HUES6 (cell line): ENCODE data around the gene ZNF79.

Source experiments
- H3K27ac ChIP-seq: 2 replicates; pipeline ENCODE4 v1.7.0; 2013; ENCODE audit warnings: low read depth, mild to moderate bottlenecking, low read length, inconsistent platforms
- H3K27me3 ChIP-seq: 2 replicates; pipeline ENCODE4 v1.6.1; 2013; ENCODE audit warnings: low read length; ENCODE audit not compliant: control insufficient read depth, insufficient read depth
- H3K36me3 ChIP-seq: 2 replicates; pipeline ENCODE4 v1.6.1; 2013; ENCODE audit warnings: low read length; ENCODE audit not compliant: control insufficient read depth, insufficient read depth
- H3K4me1 ChIP-seq: 2 replicates; pipeline ENCODE4 v1.6.1; 2013; ENCODE audit warnings: low read length; ENCODE audit not compliant: control insufficient read depth, insufficient read depth
- H3K4me3 ChIP-seq: 2 replicates; pipeline ENCODE4 v1.5.1; 2013; ENCODE audit warnings: low read depth, low read length
- H3K9ac ChIP-seq: one replicate; pipeline ENCODE4 v1.6.1; 2013; ENCODE audit warnings: mild to moderate bottlenecking, low read length
- H3K9me3 ChIP-seq: 2 replicates; pipeline ENCODE4 v1.6.1; 2013; ENCODE audit warnings: low read depth, low read length; ENCODE audit not compliant: control insufficient read depth, insufficient read depth

Gene ZNF79

GRCh38 chr9:127390248-127390545, 34.0 kb upstream of the ZNF79 start:
- no peaks in the 10 kb centered on the region for H3K27me3 ChIP-seq
- H3K4me3 ChIP-seq = no peak overlapping the region
- no peak overlapping the region for H3K9ac ChIP-seq
- H3K9me3 ChIP-seq = no peaks in the 10 kb centered on the region
- peaks cover 9% of the 10 kb centered on the region for H3K4me1 ChIP-seq
- no peak overlapping the region for H3K27ac ChIP-seq
- no peaks in the 10 kb centered on the region for H3K36me3 ChIP-seq

GRCh38 chr9:127390563-127390962, 33.6 kb upstream of the ZNF79 start:
- no peaks in the 10 kb centered on the region for H3K36me3 ChIP-seq
- H3K9ac ChIP-seq = no peak overlapping the region
- no peak overlapping the region for H3K4me3 ChIP-seq
- H3K27me3 ChIP-seq = peaks cover 3% of the 10 kb centered on the region; the same call in 1 of the 2 replicates
- no peaks in the 10 kb centered on the region for H3K9me3 ChIP-seq
- H3K4me1 ChIP-seq = peaks cover 9% of the 10 kb centered on the region
- no peak overlapping the region for H3K27ac ChIP-seq

GRCh38 chr9:127392166-127392565, 32.0 kb upstream of the ZNF79 start:
- Histone ChIP-seq H3K36me3 (no peaks in the 10 kb centered on the region), H3K27me3 (peaks cover 9% of the 10 kb centered on the region; the same call in 1 of the 2 replicates), H3K4me1 (peaks cover 14% of the 10 kb centered on the region), H3K27ac (no peak overlapping the region), H3K9me3 (no peaks in the 10 kb centered on the region), H3K9ac (no peak overlapping the region), H3K4me3 (no peak overlapping the region)

- Histone ChIP-seq H3K4me3 (no peak overlapping the region), H3K4me1 (peaks cover 14% of the 10 kb centered on the region), H3K36me3 (no peaks in the 10 kb centered on the region), H3K27me3 (peaks cover 9% of the 10 kb centered on the region; the same call in 1 of the 2 replicates), H3K9ac (no peak overlapping the region), H3K27ac (no peak overlapping the region), H3K9me3 (no peaks in the 10 kb centered on the region)
These were observed 31.2 kb upstream of the ZNF79 start for GRCh38 chr9:127392976-127393375.

GRCh38 chr9:127393645-127394044, 30.5 kb upstream of the ZNF79 start:
- Histone ChIP-seq H3K4me3 (no peak overlapping the region), H3K4me1 (peaks cover 15% of the 10 kb centered on the region), H3K27ac (no peak overlapping the region), H3K36me3 (no peaks in the 10 kb centered on the region), H3K27me3 (peaks cover 9% of the 10 kb centered on the region; the same call in 1 of the 2 replicates), H3K9me3 (no peaks in the 10 kb centered on the region), H3K9ac (no peak overlapping the region)

- Histone ChIP-seq H3K9me3 (no peaks in the 10 kb centered on the region), H3K36me3 (0 out of 2 replicates have a peak, but pooled peaks cover 2% of the 10 kb centered on the region), H3K27ac (no peak overlapping the region), H3K27me3 (peaks cover 9% of the 10 kb centered on the region; the same call in 1 of the 2 replicates), H3K4me1 (peaks cover 12% of the 10 kb centered on the region; the same call in 1 of the 2 replicates), H3K9ac (peak overlapping the region; percentile 24), H3K4me3 (peak overlapping the region; percentile 74)
These were observed 28.5 kb upstream of the ZNF79 start for GRCh38 chr9:127395497-127396252.

- H3K36me3 ChIP-seq = peaks cover 3% of the 10 kb centered on the region
- H3K4me1 ChIP-seq = peaks cover 12% of the 10 kb centered on the region; the same call in 1 of the 2 replicates
- no peaks in the 10 kb centered on the region for H3K9me3 ChIP-seq
- H3K27me3 ChIP-seq = peaks cover 9% of the 10 kb centered on the region; the same call in 1 of the 2 replicates
- H3K9ac ChIP-seq = peak overlapping the region; percentile 24
- H3K4me3 ChIP-seq = peak overlapping the region; percentile 74
- H3K27ac ChIP-seq = no peak overlapping the region
These were observed 27.9 kb upstream of the ZNF79 start for GRCh38 chr9:127396253-127396807.

GRCh38 chr9:127396808-127397645, 27.2 kb upstream of the ZNF79 start, which contains the start of gene SLC2A8:
TSS of gene SLC2A8 (plus strand) at chr9:127397169. CDS start at chr9:127397231, 62 bp downstream.
- Histone ChIP-seq H3K4me3 (peak within 1 kb of the TSS; percentile 85), H3K27me3 (peaks cover 9% of the 10 kb centered on the region; the same call in 1 of the 2 replicates), H3K4me1 (peaks cover 12% of the 10 kb centered on the region; the same call in 1 of the 2 replicates), H3K36me3 (peaks cover 9% of the 10 kb centered on the region), H3K9ac (peak within 1 kb of the TSS; percentile 85), H3K9me3 (no peaks in the 10 kb centered on the region), H3K27ac (peak within 1 kb of the TSS; percentile 59; the same call in 1 of the 2 replicates)

- Histone ChIP-seq H3K27ac (peak overlapping the region; percentile 59; the same call in 1 of the 2 replicates), H3K4me1 (peaks cover 9% of the 10 kb centered on the region; the same call in 1 of the 2 replicates), H3K9me3 (no peaks in the 10 kb centered on the region), H3K36me3 (peaks cover 12% of the 10 kb centered on the region), H3K27me3 (peaks cover 9% of the 10 kb centered on the region; the same call in 1 of the 2 replicates), H3K9ac (peak overlapping the region; percentile 85), H3K4me3 (peak overlapping the region; percentile 85)
These were observed 26.4 kb upstream of the ZNF79 start for GRCh38 chr9:127397646-127398274.

- H3K4me1 ChIP-seq = peaks cover 9% of the 10 kb centered on the region; the same call in 1 of the 2 replicates
- peaks cover 13% of the 10 kb centered on the region for H3K36me3 ChIP-seq
- peaks cover 9% of the 10 kb centered on the region; the same call in 1 of the 2 replicates for H3K27me3 ChIP-seq
- H3K9ac ChIP-seq = peak overlapping the region; percentile 65
- no peaks in the 10 kb centered on the region for H3K9me3 ChIP-seq
- H3K4me3 ChIP-seq = peak overlapping the region; percentile 85
- no peak overlapping the region for H3K27ac ChIP-seq
These were observed 25.9 kb upstream of the ZNF79 start for GRCh38 chr9:127398275-127398647.
